Measurements from ENCODE around the gene AUNIP. TPM values are rescaled to one million over a fixed set of nuclear protein-coding genes. Genes with fewer than 3 reads are reported as not detected.
"Not testable (repeated sequence)": the region's sequence is repeated elsewhere in the genome, so short reads cannot be mapped to it uniquely, and the experiment has no call there.

The AUNIP gene
- total and polyA plus RNA-seq, 12 donors, result 0.04 to 0.25 (median 0.21) TPM; not detected in 9

DNA sequence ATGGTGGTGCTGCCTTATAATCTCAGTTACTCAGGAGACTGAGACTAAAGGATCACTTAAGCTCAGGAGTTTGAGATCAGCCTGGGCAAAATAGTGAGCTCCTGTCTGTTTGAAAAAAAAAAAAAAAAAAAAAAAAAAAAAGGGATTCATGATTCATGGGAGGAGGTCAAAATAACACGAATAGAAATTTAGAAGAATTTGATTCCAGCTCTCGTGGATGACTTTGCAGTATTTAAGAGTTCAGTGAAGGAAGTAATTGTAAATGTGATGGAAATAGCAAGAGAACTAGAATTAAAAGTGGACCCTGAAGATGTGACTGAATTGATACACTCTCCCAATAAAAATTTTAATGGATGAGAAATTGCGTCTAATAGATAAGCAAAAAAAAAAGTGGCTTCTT lies 15.8 kb downstream of the AUNIP start:
- Histone ChIP-seq H3K9me3 (no peaks in the 10 kb centered on the region), H3K36me3 (no peaks in the 10 kb centered on the region), H3K4me1 (peaks cover 0 to 9% (median 0%) of the 10 kb centered on the region in 9 donors), H3K4me3 (no peak overlapping the region), H3K27ac (no peak overlapping the region), H3K27me3 (no peaks in the 10 kb centered on the region)
- DNase-seq (no peak), ATAC-seq (no peak)
- TF ChIP-seq, protein P1, sequence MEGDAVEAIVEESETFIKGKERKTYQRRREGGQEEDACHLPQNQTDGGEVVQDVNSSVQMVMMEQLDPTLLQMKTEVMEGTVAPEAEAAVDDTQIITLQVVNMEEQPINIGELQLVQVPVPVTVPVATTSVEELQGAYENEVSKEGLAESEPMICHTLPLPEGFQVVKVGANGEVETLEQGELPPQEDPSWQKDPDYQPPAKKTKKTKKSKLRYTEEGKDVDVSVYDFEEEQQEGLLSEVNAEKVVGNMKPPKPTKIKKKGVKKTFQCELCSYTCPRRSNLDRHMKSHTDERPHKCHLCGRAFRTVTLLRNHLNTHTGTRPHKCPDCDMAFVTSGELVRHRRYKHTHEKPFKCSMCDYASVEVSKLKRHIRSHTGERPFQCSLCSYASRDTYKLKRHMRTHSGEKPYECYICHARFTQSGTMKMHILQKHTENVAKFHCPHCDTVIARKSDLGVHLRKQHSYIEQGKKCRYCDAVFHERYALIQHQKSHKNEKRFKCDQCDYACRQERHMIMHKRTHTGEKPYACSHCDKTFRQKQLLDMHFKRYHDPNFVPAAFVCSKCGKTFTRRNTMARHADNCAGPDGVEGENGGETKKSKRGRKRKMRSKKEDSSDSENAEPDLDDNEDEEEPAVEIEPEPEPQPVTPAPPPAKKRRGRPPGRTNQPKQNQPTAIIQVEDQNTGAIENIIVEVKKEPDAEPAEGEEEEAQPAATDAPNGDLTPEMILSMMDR (IDR thresholded peaks at IDR 0.05), result no peak
- WGBS, 2 donors, result 91 to 94% methylated on average over 3 of the region's 3 CpGs
- intact Hi-C loops (cut with DNase I), result no loop called here

GRCh38 chr1:25839808-25840207 lies 19.4 kb downstream of the AUNIP start:
- WGBS, 2 donors, result 97 to 98% methylated on average over 4 of the region's 4 CpGs
- DNase-seq; H3K36me3 ChIP-seq; H3K27ac ChIP-seq; ATAC-seq; H3K9me3 ChIP-seq; intact Hi-C loops (cut with DNase I); H3K4me3 ChIP-seq; H3K27me3 ChIP-seq: not testable (repeated sequence)
- H3K4me1 ChIP-seq, result peaks cover 0 to 23% (median 12%) of the 10 kb centered on the region in 9 donors

DNA sequence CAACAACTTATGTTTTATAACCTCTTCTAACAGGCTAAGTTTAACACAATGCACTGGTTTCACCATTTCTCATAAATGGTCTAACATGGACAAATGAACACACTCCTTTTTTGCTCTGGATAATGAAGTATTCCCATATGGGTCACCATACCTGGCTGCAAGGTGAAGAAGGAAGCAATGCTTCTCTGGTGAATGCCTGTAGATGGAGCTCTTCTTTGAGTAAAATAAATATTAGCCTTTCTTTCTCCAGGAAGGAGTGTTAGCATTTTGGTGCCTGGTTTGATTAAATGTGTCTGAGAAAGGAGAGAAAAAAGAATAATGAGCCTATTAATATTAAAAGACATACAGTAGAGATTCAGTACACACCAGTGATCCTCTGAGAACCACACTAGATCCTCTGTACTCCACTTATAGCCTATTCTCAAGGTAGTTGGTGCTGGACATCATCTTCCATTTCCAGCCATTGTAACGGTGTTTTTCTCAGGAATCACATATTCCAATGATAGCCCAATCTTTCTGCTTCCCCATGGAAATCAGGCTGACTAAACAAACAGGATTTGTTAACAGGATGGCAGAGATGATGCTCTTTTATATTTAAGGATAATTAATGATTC lies 21.9 kb downstream of the AUNIP start:
- intact Hi-C loops (cut with DNase I), result no loop called here
- H3K27ac ChIP-seq, result no peak overlapping the region
- H3K4me1 ChIP-seq, result peaks cover 0 to 16% (median 10%) of the 10 kb centered on the region in 9 donors
- ATAC-seq (no peak), DNase-seq (no peak)
- H3K36me3 ChIP-seq, result peaks cover 0 to 34% (median 15%) of the 10 kb centered on the region in 9 donors
- TF ChIP-seq, protein P1 (IDR thresholded peaks at IDR 0.05), result peak in 5 of 9 donors; percentile 19 to 33 (median 25)
- WGBS, 2 donors, result 80 to 94% methylated on average over 1 of the region's 1 CpG
- H3K9me3 ChIP-seq, result no peaks in the 10 kb centered on the region
- H3K27me3 ChIP-seq, result no peaks in the 10 kb centered on the region
- H3K4me3 ChIP-seq, result no peak overlapping the region

DNA sequence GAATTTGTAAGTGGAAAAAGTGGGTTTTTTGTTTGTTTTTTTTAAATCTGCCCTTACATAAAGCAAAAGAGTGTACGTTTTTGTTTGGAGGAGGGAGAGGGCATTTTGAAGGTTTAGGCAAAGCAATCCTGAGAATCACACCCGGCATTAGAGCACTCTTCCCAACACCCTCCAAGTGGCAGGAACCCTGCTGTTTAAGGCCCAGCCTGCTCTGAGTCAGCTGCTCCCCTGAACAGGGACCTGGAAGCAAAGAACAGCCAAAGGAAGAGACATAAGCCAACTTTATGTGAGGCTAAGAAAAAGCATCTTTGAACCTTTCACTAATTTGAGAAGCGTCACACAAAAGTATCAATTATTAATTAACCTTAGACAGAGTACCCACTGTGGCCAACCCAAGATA lies 22.6 kb downstream of the AUNIP start:
- TF ChIP-seq, protein P1 (IDR thresholded peaks at IDR 0.05), result no peak
- H3K27ac ChIP-seq, result no peak overlapping the region
- no peak for DNase-seq
- 55 to 70% methylated on average over 3 of the region's 3 CpGs for WGBS, 2 donors
- ATAC-seq, result no peak
- no peaks in the 10 kb centered on the region for H3K9me3 ChIP-seq
- no peaks in the 10 kb centered on the region for H3K27me3 ChIP-seq
- H3K4me3 ChIP-seq, result no peak overlapping the region
- H3K4me1 ChIP-seq, result peaks cover 0 to 13% (median 8%) of the 10 kb centered on the region in 9 donors
- peaks cover 0 to 40% (median 22%) of the 10 kb centered on the region in 9 donors for H3K36me3 ChIP-seq
- intact Hi-C loops (cut with DNase I), result no loop called here

DNA sequence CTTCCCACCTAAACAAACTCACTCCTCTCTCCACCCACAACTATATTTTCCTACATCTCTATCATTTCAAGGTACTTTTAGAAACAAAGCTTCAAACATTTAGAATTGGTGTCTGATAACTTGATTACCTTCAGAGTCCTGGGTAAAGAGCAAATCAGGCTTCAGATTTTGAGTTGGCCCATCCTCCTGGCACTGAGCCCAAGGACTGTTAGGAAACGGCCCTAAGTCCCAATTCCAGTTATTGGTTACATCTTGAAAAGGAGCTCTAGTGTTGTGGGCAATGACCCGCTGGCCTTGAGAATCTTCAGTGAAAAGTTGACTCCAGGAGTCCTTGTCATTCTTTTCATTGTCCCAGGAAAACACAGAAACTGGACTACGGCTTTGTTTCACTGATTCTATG lies 24.4 kb downstream of the AUNIP start:
- no peak for DNase-seq
- Histone ChIP-seq H3K4me3 (no peak overlapping the region), H3K27ac (no peak overlapping the region), H3K36me3 (peaks cover 0 to 58% (median 40%) of the 10 kb centered on the region in 9 donors), H3K4me1 (peaks cover 0 to 16% (median 8%) of the 10 kb centered on the region in 9 donors), H3K27me3 (no peaks in the 10 kb centered on the region), H3K9me3 (no peaks in the 10 kb centered on the region)
- no peak for ATAC-seq
- 63 to 68% methylated on average over 3 of the region's 3 CpGs for WGBS, 2 donors
- TF ChIP-seq, protein P1 (IDR thresholded peaks at IDR 0.05), result no peak
- intact Hi-C loops (cut with DNase I), result no loop called here
